ENCODE results near the gene LRRC28.
A peak's percentile ranks its signal among the peaks of the same experiment; 100 is the strongest.

Gene LRRC28

DNA sequence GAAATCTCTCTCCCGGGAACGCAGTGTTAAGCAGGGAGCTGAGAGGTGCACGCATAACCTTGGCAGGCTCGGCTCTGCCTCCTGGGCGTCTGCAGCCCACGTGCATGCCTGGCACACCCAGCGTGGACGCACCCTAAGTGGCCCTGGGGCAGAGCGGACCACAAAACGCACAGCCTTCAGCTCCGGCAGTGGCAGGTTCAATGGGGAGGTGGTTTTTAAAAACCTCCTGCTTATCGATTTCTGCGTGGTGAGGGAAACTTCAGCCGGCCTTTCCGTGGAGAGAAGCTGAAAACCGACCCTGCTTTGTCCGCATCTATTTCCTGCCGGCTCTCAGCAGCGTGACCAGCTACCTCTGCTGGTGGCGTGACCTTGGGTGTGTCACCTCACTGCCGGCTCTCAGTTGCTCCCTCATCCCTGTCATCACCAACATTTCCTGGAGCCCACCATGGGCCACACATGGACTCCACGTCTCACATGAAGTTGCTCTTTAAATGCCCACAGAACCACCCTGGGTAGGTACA lies 179.7 kb downstream of the LRRC28 start:
- H3K4me3 ChIP-seq (ENCODE audit: low read depth, low read length): no peak overlapping the region
- no peaks in the 10 kb centered on the region for H3K9me3 ChIP-seq (ENCODE audit: severe bottlenecking)
- TF ChIP-seq, protein P1, sequence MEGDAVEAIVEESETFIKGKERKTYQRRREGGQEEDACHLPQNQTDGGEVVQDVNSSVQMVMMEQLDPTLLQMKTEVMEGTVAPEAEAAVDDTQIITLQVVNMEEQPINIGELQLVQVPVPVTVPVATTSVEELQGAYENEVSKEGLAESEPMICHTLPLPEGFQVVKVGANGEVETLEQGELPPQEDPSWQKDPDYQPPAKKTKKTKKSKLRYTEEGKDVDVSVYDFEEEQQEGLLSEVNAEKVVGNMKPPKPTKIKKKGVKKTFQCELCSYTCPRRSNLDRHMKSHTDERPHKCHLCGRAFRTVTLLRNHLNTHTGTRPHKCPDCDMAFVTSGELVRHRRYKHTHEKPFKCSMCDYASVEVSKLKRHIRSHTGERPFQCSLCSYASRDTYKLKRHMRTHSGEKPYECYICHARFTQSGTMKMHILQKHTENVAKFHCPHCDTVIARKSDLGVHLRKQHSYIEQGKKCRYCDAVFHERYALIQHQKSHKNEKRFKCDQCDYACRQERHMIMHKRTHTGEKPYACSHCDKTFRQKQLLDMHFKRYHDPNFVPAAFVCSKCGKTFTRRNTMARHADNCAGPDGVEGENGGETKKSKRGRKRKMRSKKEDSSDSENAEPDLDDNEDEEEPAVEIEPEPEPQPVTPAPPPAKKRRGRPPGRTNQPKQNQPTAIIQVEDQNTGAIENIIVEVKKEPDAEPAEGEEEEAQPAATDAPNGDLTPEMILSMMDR (IDR thresholded peaks at IDR 0.05; ENCODE audit: low read depth, low read length): no peak
- H3K36me3 ChIP-seq: no peaks in the 10 kb centered on the region
- DNase-seq: no peak
- no peak overlapping the region for H3K27ac ChIP-seq
- no peaks in the 10 kb centered on the region for H3K27me3 ChIP-seq (ENCODE audit: insufficient read depth, low read depth, severe bottlenecking)

DNA sequence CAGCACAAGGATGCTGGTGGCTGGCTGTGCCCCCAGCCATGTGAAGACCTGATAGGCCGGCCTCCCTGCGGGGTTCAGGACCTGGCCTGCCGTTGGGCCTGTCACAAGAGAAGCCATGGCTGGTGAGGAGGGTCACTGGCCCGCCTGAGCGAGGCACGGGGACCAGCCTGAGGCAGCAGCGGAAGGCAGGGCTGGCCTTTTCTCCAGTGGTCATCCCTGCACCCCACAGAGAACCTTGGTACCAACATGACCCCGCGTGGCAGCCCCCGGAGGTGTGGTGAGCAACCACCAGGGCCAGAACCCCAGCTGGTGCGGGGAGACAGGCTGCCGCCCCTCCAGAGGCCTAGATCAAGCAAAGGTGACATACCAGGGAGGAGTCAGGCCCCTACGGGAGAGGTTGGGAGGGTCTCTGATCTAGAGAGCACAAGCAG lies 180.4 kb downstream of the LRRC28 start:
- Histone ChIP-seq H3K9me3 (ENCODE audit: severe bottlenecking) (no peaks in the 10 kb centered on the region), H3K4me3 (ENCODE audit: low read depth, low read length) (no peak overlapping the region), H3K27me3 (ENCODE audit: insufficient read depth, low read depth, severe bottlenecking) (no peaks in the 10 kb centered on the region), H3K27ac (no peak overlapping the region), H3K36me3 (no peaks in the 10 kb centered on the region)
- TF ChIP-seq, protein P1 (IDR thresholded peaks at IDR 0.05; ENCODE audit: low read depth, low read length): no peak
- no peak for DNase-seq

DNA sequence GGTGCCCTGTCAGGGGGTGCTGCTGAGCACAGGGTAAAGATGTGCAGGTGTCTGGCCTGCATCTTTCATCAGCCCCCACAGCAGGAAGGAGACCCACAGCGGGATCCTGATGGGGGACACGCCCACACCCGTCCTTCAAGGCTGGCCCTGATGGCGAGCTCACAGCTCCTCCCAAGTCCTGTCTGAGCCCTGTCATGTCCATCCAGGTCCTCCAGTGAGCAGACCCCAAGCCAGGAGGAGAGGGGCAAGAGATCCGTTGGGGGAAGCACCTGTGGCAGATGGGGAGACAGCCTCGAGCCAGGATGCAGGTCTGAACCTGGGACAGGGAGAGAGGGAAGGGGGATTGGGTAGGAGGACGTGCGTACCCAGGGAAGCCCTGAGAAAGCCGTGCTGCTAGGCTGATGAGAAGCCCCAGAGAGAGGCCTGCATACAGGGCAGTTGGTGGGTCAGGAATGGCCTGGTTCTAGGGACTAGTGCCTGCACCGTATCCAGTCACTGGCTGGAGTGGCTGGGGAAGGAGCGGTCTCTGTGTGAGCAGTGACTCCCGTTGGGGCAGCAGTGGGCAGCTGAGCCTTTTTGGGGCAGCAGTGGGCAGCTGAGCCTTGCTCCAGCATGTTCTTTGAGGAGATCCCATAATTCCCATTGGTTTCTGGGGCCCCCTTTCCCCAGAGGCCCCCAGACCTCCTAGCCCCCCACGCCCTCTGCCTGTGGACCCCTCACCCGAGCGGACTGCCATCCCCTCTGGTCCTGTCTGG lies 181.2 kb downstream of the LRRC28 start:
- Histone ChIP-seq H3K36me3 (no peaks in the 10 kb centered on the region), H3K27ac (no peak overlapping the region), H3K9me3 (ENCODE audit: severe bottlenecking) (no peaks in the 10 kb centered on the region), H3K27me3 (ENCODE audit: insufficient read depth, low read depth, severe bottlenecking) (no peaks in the 10 kb centered on the region), H3K4me3 (ENCODE audit: low read depth, low read length) (no peak overlapping the region)
- peak; percentile 4 for DNase-seq
- TF ChIP-seq, protein P1 (IDR thresholded peaks at IDR 0.05; ENCODE audit: low read depth, low read length): no peak

DNA sequence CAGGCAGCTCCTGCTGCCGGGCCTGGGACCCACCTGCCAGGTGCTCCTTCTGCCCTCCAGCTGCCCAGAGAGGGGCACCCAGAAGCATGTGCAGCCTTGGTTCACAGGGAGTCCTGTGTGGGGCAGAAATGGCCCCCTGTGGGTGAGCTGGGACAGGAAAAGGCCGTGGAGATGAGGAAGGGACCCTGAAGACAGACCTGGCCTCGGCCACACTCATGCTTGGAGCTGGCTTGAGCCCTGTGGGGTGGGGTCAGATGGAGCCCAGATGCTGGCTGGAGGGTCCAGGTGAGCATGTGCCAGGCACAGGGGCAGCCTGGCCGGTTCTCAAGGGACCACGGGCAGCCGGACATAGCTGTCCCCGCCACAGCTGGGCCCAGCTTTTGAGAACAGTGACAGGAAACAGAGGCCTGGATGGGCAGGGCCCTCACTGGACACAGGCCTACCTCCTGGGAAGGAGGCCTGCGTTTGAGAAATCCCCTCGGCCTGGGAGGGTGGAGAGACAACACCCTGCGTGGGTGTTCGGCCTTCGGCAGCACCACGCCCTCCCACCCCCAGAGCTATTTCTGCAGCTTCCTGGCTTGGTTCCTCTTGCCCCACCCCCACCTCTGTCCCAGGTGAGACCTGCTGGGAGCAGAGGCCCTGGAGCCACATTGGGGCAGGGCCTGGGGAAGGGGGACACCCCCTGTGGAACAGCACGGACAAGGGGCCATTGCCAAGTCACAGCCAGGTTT lies 181.9 kb downstream of the LRRC28 start:
- H3K27me3 ChIP-seq (ENCODE audit: insufficient read depth, low read depth, severe bottlenecking): no peaks in the 10 kb centered on the region
- TF ChIP-seq, protein P1 (IDR thresholded peaks at IDR 0.05; ENCODE audit: low read depth, low read length): no peak
- H3K4me3 ChIP-seq (ENCODE audit: low read depth, low read length): no peak overlapping the region
- DNase-seq: peak; percentile 7
- no peaks in the 10 kb centered on the region for H3K36me3 ChIP-seq
- H3K9me3 ChIP-seq (ENCODE audit: severe bottlenecking): no peaks in the 10 kb centered on the region
- no peak overlapping the region for H3K27ac ChIP-seq

DNA sequence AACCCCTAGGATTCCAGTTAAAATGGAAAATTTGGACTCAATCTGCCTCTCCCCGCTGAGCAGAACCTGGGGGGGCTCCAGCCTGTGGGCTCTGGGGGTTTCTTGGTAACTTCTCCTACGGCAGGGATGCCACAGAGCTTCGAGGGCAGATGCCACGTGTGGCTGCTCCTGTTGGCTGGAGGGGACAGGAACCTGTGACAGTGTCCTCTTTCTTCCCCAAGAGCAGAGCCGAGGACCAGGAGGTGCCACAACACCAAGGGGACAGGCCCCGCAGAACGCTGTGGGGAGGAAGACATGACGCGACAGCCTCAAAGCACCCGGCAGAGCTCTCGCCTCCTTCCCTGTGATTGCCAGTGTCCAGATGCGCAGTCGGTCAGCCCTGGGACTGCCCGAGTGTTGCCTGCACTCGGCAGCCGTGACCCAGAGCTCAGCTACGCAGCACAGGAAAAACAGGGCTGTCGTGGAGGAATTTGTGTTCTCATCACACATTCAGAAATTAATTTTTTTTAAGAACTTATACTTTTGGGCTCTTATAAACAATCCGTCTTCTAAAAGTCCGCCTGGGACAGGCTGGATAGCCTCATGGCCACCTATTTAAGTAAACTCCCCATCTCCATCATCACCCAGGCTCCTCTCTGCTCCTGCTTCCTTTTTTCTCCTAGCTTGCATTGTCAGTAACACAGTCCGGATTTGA lies 182.6 kb downstream of the LRRC28 start:
- DNase-seq: peak; percentile 3
- TF ChIP-seq, protein P1 (IDR thresholded peaks at IDR 0.05; ENCODE audit: low read depth, low read length): no peak
- H3K4me3 ChIP-seq (ENCODE audit: low read depth, low read length): no peak overlapping the region
- no peaks in the 10 kb centered on the region for H3K36me3 ChIP-seq
- no peaks in the 10 kb centered on the region for H3K9me3 ChIP-seq (ENCODE audit: severe bottlenecking)
- no peaks in the 10 kb centered on the region for H3K27me3 ChIP-seq (ENCODE audit: insufficient read depth, low read depth, severe bottlenecking)
- H3K27ac ChIP-seq: no peak overlapping the region

Data from WERI-Rb-1 (cell line).